ENCODE data around the gene NEO1.

NEO1 gene

DNA sequence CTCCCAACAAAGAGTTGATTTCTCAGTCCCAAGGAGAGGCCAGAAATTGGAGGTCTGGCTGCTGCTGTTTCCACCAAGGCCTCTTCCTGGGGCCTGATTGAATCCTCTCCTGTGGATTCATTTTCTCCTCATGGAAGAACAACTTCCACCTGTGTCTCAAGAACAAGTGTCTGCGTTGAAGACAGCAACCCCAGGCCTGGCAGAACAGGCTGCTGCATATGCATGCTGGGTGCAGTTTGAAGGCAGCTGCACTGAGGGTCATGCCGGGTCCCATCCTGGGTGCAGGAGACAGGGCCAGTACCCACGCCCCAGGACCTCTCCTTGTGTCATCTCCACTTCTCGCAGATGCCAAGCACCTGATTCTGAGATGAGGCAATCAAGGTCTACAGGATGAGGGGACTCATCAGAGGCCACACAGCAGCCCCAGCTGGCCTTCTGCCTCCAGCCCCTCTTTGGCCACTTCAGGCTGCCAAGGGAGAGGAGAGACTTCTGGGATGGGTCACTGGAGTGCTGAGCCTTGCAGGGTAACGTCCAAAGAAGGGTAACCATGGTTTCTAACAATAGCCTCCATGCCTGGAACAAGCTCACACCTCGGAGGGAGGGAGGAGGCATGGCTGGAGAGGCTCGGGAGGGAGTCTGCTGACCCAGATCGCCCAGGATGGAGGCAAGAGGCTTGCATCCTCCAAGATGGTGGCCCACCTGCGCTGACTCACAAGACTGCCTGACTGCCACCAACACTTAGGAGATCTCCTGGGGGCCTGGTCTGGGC is 286.5 kb downstream of the NEO1 start:
- Histone ChIP-seq H2AFZ (ENCODE audit: low read depth, low read length) (no peak overlapping the region), H3K4me3 (ENCODE audit: low read depth in 1 of 2, low read length in 2 of 2) (no peak overlapping the region), H3K4me1 (ENCODE audit: insufficient read depth, low read length) (no peaks in the 10 kb centered on the region), H3K36me3 (ENCODE audit: insufficient read depth, low read length) (no peaks in the 10 kb centered on the region), H3K79me2 (ENCODE audit: insufficient read depth, low read length) (no peaks in the 10 kb centered on the region), H3K4me2 (ENCODE audit: insufficient read depth, low read length) (no peak overlapping the region), H3K9ac (ENCODE audit: low read depth, low read length) (no peak overlapping the region), H3K27ac (ENCODE audit: low read length) (no peak overlapping the region), H3K27me3 (ENCODE audit: insufficient read depth, low read length, poor library complexity) (no peaks in the 10 kb centered on the region), H3K9me3 (ENCODE audit: insufficient read depth, low read length, severe bottlenecking) (no peaks in the 10 kb centered on the region), H4K20me1 (ENCODE audit: insufficient read depth, low read length) (no peaks in the 10 kb centered on the region; the same call in 1 of the 2 replicates)
- ATAC-seq (ENCODE audit: insufficient read depth, low read depth) (no peak), DNase-seq (no peak)
- TF ChIP-seq EZH2 (IDR thresholded peaks at IDR 0.05; ENCODE audit: borderline replicate concordance, low read depth, low read length, severe bottlenecking) = no peak
- TF ChIP-seq, protein P1, sequence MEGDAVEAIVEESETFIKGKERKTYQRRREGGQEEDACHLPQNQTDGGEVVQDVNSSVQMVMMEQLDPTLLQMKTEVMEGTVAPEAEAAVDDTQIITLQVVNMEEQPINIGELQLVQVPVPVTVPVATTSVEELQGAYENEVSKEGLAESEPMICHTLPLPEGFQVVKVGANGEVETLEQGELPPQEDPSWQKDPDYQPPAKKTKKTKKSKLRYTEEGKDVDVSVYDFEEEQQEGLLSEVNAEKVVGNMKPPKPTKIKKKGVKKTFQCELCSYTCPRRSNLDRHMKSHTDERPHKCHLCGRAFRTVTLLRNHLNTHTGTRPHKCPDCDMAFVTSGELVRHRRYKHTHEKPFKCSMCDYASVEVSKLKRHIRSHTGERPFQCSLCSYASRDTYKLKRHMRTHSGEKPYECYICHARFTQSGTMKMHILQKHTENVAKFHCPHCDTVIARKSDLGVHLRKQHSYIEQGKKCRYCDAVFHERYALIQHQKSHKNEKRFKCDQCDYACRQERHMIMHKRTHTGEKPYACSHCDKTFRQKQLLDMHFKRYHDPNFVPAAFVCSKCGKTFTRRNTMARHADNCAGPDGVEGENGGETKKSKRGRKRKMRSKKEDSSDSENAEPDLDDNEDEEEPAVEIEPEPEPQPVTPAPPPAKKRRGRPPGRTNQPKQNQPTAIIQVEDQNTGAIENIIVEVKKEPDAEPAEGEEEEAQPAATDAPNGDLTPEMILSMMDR (IDR thresholded peaks at IDR 0.05; ENCODE audit: borderline replicate concordance, extremely low read depth, low read length, poor library complexity, severe bottlenecking) = no peak

DNA sequence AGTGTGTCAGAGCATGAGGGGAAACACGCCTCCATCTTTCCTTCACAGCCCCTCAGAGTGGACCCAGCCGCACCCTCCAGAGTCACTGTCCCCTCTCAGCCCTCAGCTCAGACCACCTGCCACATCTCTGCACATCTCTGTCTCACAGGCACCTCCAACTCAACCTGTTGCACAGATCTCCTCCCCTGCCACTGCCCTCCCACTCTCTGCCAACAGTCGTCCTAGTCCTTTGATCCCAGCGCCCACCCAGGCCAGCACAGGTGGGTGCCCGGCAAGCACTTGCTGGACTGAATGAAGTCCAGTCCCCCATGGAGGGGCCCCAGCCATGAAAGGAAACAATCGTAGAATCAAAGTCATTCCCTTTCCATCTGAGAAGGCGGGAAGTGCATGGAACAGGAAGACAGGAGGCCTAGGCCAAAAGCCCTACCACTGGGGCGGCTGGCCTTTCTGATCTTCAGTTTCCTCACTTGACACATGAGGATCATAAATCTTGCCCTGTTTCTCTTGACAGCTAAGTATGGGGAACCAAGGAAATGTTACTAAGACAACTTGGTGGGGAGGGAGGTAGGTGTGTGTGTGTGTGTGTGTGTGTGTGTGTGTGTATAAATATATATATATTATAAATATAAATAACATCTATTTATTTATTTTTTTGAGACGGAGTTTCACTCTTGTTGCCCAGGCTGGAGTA is 288.4 kb downstream of the NEO1 start:
- Histone ChIP-seq H3K9me3 (ENCODE audit: insufficient read depth, low read length, severe bottlenecking) (no peaks in the 10 kb centered on the region), H2AFZ (ENCODE audit: low read depth, low read length) (no peak overlapping the region), H3K4me2 (ENCODE audit: insufficient read depth, low read length) (no peak overlapping the region), H3K4me1 (ENCODE audit: insufficient read depth, low read length) (no peaks in the 10 kb centered on the region), H3K79me2 (ENCODE audit: insufficient read depth, low read length) (no peaks in the 10 kb centered on the region), H3K27me3 (ENCODE audit: insufficient read depth, low read length, poor library complexity) (no peaks in the 10 kb centered on the region), H3K36me3 (ENCODE audit: insufficient read depth, low read length) (no peaks in the 10 kb centered on the region), H3K27ac (ENCODE audit: low read length) (no peak overlapping the region), H4K20me1 (ENCODE audit: insufficient read depth, low read length) (no peaks in the 10 kb centered on the region; the same call in 1 of the 2 replicates), H3K9ac (ENCODE audit: low read depth, low read length) (no peak overlapping the region), H3K4me3 (ENCODE audit: low read depth in 1 of 2, low read length in 2 of 2) (no peak overlapping the region)
- DNase-seq = no peak
- no peak for ATAC-seq (ENCODE audit: insufficient read depth, low read depth)
- no peak for TF ChIP-seq EZH2 (IDR thresholded peaks at IDR 0.05; ENCODE audit: borderline replicate concordance, low read depth, low read length, severe bottlenecking)
- TF ChIP-seq, protein P1 (IDR thresholded peaks at IDR 0.05; ENCODE audit: borderline replicate concordance, extremely low read depth, low read length, poor library complexity, severe bottlenecking) = no peak

DNA sequence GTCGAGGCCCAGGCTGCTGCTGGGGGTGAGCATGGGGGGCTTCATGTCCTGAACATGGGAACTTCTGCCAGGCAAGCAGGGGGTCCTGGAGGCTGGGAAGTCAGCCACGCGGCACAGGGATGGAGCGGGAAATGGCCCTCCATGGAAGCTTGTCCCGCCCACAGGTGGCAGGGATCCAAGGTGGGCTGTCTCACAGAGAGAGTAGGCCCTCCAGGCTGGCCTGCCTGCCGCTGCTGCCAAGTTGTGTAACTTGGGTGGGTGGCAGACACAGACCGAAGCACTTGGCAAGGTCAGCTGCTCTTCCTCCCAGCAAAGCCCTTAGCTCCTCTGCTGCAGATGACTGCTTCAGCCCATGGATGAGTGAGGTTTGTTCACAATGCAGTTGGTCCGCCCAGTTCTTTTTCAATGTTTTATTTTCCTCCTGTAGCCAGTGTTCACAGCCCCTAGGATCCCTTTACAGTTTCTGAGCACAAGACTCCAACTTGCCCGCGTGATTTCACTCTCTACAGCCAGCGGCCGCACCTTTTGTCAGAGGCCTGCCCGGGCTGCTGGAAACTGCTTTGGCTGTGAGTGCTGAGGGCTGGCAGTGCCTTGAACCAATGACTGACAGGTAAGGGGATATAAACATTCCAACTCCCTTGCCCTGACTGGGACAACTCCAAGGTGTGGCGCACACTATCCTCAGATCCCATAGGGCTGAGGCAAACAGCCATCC is 289.8 kb downstream of the NEO1 start:
- Histone ChIP-seq H3K79me2 (ENCODE audit: insufficient read depth, low read length) (no peaks in the 10 kb centered on the region), H4K20me1 (ENCODE audit: insufficient read depth, low read length) (peaks cover 6% of the 10 kb centered on the region), H3K9me3 (ENCODE audit: insufficient read depth, low read length, severe bottlenecking) (no peaks in the 10 kb centered on the region), H3K27me3 (ENCODE audit: insufficient read depth, low read length, poor library complexity) (no peaks in the 10 kb centered on the region), H3K4me3 (ENCODE audit: low read depth in 1 of 2, low read length in 2 of 2) (no peak overlapping the region), H2AFZ (ENCODE audit: low read depth, low read length) (no peak overlapping the region), H3K9ac (ENCODE audit: low read depth, low read length) (no peak overlapping the region), H3K27ac (ENCODE audit: low read length) (no peak overlapping the region), H3K36me3 (ENCODE audit: insufficient read depth, low read length) (no peaks in the 10 kb centered on the region), H3K4me2 (ENCODE audit: insufficient read depth, low read length) (no peak overlapping the region), H3K4me1 (ENCODE audit: insufficient read depth, low read length) (no peaks in the 10 kb centered on the region)
- DNase-seq (no peak), ATAC-seq (ENCODE audit: insufficient read depth, low read depth) (no peak)
- no peak for TF ChIP-seq EZH2 (IDR thresholded peaks at IDR 0.05; ENCODE audit: borderline replicate concordance, low read depth, low read length, severe bottlenecking)
- TF ChIP-seq, protein P1 (IDR thresholded peaks at IDR 0.05; ENCODE audit: borderline replicate concordance, extremely low read depth, low read length, poor library complexity, severe bottlenecking) = no peak
